ENCODE data around the gene SIRT4. TPM values are rescaled to one million over a fixed set of nuclear protein-coding genes. Genes with fewer than 3 reads are reported as not detected.
"Not testable (repeated sequence)": the region's sequence is repeated elsewhere in the genome, so short reads cannot be mapped to it uniquely, and the experiment has no call there.

SIRT4 gene
- 0.33 TPM in 1 of 2 replicates, not detected in the other for total RNA-seq (2014; rRNA removed; shearing (Covaris generic); ENCODE audit: low replicate concordance)

- Histone ChIP-seq H3K27me3 (no peaks in the 10 kb centered on the region), H3K4me3 (peak within 1 kb of the TSS; percentile 87), H3K36me3 (no peaks in the 10 kb centered on the region), H3K9me3 (no peaks in the 10 kb centered on the region)
- DNase-seq: peak; percentile 83
Measured at GRCh38 chr12:120301962-120302815, at the start of gene SIRT4. TSS of gene SIRT4 (plus strand) at chr12:120302321. CDS start at chr12:120303562, 1,241 bp downstream.

DNA sequence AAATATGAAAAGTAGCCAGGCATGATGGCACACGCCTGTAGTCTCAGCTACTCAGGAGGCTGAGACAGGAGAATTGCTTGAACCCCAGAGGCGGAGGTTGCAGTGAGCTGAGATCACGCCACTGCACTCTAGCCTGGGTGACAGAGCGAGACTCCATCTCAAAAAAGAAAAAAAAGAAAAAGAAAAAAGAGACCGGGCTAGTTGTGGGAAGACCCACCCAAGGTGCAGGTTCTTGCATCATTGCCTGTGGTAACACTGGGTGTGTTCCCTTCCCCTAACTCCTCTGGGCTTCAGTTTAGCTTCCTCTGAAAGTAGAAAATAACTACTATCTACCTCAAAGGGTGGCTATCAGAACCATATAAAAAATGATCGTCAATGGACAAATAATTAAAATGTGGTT, 48.8 kb upstream of the SIRT4 start:
- H3K36me3 ChIP-seq: peaks cover 49% of the 10 kb centered on the region
- H3K9me3 ChIP-seq, H3K4me3 ChIP-seq, H3K27me3 ChIP-seq, DNase-seq: not testable (repeated sequence)

GRCh38 chr12:120254809-120255208, 47.3 kb upstream of the SIRT4 start:
- Histone ChIP-seq H3K9me3 (no peaks in the 10 kb centered on the region), H3K4me3 (no peak overlapping the region), H3K27me3 (no peaks in the 10 kb centered on the region), H3K36me3 (peaks cover 40% of the 10 kb centered on the region)
- DNase-seq: no peak

GRCh38 chr12:120257041-120257821, 44.9 kb upstream of the SIRT4 start:
- Histone ChIP-seq H3K4me3 (peak overlapping the region; percentile 10; the same call in 1 of the 2 replicates), H3K27me3 (no peaks in the 10 kb centered on the region), H3K36me3 (peaks cover 28% of the 10 kb centered on the region), H3K9me3 (no peaks in the 10 kb centered on the region)
- DNase-seq: peak; percentile 98

- Histone ChIP-seq H3K9me3 (no peaks in the 10 kb centered on the region), H3K4me3 (no peak overlapping the region), H3K36me3 (peaks cover 30% of the 10 kb centered on the region), H3K27me3 (no peaks in the 10 kb centered on the region)
- no peak for DNase-seq
Measured at GRCh38 chr12:120258323-120258896, 43.7 kb upstream of the SIRT4 start.

GRCh38 chr12:120259418-120260202, 42.5 kb upstream of the SIRT4 start:
- DNase-seq: no peak
- H3K27me3 ChIP-seq: no peaks in the 10 kb centered on the region
- peaks cover 22% of the 10 kb centered on the region for H3K36me3 ChIP-seq
- H3K9me3 ChIP-seq: no peaks in the 10 kb centered on the region
- no peak overlapping the region for H3K4me3 ChIP-seq

GRCh38 chr12:120260607-120261006, 41.5 kb upstream of the SIRT4 start:
- Histone ChIP-seq H3K27me3 (no peaks in the 10 kb centered on the region), H3K4me3 (no peak overlapping the region), H3K9me3 (no peaks in the 10 kb centered on the region), H3K36me3 (peaks cover 13% of the 10 kb centered on the region)
- no peak for DNase-seq

DNA sequence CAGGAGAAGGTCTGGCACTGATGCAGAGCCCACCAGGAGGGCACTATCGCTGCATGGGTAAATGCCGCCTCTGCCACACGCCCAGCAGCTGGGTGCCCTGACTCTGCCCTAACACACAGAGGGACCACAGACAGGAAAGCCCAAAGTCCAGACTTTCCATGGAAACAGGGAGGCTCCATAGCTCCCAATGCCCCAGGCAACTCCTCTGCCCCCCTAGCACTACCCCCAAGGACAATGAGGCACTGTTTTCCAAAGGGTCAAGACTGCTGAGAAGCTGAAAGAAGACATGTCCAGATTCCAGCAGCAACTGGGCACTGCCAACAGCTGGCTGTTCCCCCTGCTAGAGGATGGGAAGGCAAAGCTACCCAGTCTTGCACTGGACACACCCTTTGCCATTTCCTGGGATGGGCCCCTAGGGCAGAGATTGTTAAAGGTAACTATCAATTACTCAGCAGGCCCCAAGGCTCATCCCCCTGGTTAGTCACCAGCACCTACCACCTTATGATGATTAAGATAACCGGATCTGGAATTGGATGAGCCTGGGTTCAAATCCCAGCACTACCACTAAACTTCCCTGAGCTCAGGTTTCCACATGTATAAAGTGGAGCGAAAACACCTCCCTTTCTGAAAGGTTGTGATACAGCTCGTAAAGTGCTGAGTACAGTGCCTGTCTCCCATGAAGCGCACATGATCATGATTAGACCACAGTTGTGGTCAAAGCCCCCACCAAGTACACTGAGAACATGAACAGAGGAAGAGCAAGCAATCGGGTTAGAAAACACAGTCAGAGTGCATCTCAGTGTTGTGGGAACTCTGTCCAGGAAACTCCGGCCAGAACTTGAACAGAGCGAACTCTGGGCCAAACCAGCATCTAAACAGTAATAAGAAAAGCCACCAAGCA, 39.9 kb upstream of the SIRT4 start:
- H3K27me3 ChIP-seq: no peaks in the 10 kb centered on the region
- H3K36me3 ChIP-seq: peaks cover 11% of the 10 kb centered on the region
- H3K4me3 ChIP-seq: peak overlapping the region; percentile 68
- peak; percentile 60 for DNase-seq
- no peaks in the 10 kb centered on the region for H3K9me3 ChIP-seq

DNA sequence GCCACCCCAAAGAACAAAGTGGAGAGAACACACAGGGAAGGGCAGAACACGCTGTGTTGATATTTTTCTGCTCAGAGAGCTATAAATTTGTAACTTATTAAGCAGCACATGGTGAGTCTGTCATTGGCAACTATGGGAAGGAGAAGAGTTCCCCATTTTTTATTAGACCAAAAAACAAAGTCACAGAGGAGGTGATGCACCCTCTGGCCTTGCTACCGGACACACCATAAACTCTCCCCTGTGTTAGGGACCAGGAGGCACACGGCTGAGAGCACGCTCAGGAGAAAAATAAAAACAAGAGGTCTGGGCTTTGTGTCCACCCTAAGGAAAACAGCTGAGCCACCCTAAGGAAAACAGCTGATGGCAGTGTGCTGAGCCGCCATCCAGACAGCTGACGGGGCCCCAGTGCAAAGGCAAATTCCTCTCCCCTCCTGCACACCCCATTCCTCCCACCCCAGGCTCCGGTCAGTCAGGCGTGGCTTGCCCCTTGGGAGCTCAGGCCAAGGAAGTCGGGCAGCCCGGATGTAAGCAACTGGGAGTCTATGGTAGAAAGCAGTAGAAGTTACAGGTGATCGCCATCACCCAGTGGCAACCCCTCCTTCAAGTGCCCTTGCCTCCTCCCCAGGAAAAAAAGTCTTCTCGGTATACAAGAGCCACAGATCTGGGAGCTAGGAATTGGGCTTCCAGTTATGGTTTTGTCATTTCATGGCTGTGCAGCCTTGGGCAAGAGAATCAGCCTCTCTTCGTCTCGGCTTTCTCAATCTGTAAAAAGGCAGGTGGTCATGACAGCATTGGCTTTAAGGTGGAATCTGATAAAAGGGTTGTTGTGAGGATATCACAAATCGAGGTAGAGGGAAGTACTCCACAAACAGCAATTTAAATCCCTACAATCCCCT, 39.0 kb upstream of the SIRT4 start:
- Histone ChIP-seq H3K36me3 (peaks cover 11% of the 10 kb centered on the region), H3K27me3 (no peaks in the 10 kb centered on the region)

GRCh38 chr12:120263748-120264085, 38.4 kb upstream of the SIRT4 start:
- Histone ChIP-seq H3K36me3 (peaks cover 11% of the 10 kb centered on the region), H3K27me3 (no peaks in the 10 kb centered on the region), H3K4me3 (peak overlapping the region; percentile 68), H3K9me3 (no peaks in the 10 kb centered on the region)
- DNase-seq: no peak

More for the DNA sequence above, 39.0 kb upstream of the SIRT4 start:
- DNase-seq: no peak
- H3K4me3 ChIP-seq: peak overlapping the region; percentile 68
- no peaks in the 10 kb centered on the region for H3K9me3 ChIP-seq

DNA sequence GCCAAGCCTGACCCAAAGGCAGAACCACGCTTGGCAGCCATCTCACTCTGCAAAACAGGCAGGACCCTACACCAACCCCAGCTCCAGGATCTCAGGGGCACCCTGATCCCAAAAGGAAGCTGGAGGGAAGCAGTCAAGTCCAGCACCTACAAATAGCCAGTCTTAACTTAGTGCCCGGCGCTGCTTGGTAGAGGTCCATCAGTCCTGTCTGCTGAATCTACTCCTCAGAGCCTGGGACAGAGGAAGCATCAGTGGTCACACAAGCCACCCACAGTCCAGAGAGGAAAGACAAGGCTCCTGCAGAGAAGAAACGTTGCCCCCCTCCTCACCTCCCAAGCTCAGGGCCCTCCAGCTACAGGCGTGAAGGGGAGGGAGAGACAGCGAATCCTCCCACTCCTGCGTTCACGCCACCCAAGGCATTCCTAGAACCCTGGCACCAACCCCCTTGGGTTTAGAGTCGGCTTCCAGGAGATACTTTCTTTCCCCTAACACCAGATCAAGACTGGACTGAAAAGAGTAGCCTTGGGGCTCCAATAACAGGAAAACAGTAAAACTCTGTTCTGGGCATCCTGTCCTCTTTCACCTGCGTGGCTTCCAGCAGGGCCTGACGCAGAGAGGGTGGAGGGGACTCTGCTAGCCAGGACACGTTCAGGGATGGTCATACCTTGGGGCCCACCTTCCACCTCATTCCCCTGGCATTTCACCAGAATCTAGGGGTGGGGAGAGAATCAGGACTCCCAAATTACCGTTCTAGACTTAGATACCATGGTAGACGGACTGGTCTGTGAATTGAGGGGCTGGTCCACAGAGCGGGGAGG, 37.8 kb upstream of the SIRT4 start:
- Histone ChIP-seq H3K4me3 (peak overlapping the region; percentile 68), H3K9me3 (no peaks in the 10 kb centered on the region), H3K27me3 (no peaks in the 10 kb centered on the region), H3K36me3 (peaks cover 11% of the 10 kb centered on the region)
- no peak for DNase-seq

- peak overlapping the region; percentile 68 for H3K4me3 ChIP-seq
- H3K36me3 ChIP-seq: peaks cover 11% of the 10 kb centered on the region
- no peak for DNase-seq
- no peaks in the 10 kb centered on the region for H3K9me3 ChIP-seq
- no peaks in the 10 kb centered on the region for H3K27me3 ChIP-seq
Measured at GRCh38 chr12:120264904-120265472, 37.1 kb upstream of the SIRT4 start.

DNA sequence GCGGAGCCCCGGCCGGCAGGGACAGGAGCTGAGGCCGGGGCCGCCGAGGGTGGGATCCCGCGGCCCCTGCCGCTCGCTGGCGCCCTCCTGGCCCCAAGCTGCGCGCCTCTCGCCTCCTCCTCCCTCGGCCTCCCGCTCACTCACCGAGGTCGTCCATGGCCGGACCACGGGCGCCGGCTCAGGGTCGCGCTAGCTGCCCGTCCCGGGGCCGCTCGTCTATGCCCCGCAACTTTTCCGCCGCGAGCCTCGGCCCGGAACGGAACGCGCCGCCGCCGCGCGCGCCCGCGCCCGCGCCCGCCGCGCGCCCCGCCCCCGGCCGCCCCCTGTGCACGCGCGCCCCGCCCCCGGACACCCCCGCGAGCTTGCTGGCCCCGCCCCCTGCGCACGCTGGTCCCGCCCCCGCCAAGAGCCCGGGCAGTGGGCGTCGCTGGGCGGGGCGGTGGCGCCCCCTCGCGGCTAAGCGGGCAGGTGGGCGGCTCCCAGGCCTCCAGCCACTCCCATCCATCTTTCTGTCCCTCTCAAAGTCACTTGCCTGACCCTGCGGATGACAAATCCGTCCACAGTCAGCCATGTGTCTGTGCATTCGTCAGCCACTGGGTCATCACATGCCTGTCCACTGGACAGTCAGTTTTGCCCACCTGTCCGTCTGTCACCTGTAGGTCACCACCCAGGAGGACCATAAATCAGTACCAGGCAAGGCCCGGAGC, 36.5 kb upstream of the SIRT4 start, which contains the start of gene PXN:
TSS of gene PXN (minus strand) at position 258 of the 707 bp plus-strand sequence. CDS start at position 157, 101 bp downstream.
- peak within 1 kb of the TSS; percentile 68 for H3K4me3 ChIP-seq
- H3K9me3 ChIP-seq: no peaks in the 10 kb centered on the region
- H3K36me3 ChIP-seq: peaks cover 11% of the 10 kb centered on the region
- H3K27me3 ChIP-seq: no peaks in the 10 kb centered on the region
- DNase-seq: peak; percentile 80
